Right hindlimb (tissue), 1 donor: ENCODE measurements around the gene BCAS4.
A peak's percentile ranks its signal among the peaks of the same experiment; 100 is the strongest.

ENCODE experiments used
- DNase-seq: peaks from one replicate; pipeline ENCODE4 v3.0.0-alpha.2; 2018

BCAS4 gene

DNA sequence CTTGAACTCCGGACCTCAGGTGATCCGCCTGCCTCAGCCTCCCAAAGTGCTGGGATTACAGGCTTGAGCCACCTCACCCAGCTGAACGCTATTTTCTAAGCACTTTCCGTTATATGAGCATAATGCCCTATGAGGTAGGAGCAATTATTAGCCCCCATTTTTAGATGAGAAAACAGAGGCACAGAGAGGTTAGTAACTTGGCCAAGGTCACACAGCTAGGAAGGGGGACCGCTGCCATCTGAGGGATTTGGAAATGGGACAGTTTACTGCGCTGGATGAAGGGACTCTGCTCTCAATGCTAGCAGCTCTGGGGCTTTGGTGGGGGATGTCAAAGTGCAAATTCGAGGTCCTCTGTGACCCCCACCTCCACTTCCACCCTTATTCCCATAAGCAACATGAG is 62.5 kb downstream of the BCAS4 start:
- DNase-seq = no peak

DNA sequence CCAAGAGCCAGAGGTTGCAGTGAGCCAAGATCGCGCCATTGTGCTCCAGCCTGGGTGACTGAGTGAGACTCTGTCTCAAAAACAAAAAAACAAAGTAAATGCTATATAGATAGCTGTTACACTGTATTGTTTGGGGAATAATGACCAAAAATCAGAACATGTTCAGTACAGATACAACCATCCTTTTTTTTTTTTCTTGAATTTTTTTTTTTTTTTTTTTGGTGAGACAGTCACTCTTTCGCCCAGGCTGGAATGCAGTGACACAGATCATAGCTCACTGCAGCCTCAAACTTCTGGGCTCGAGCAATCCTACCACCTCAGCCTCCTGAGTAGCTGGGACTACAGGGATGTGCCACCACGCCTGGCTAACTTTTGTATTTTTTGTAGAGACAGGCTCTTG is 63.7 kb downstream of the BCAS4 start:
- DNase-seq = no peak

DNA sequence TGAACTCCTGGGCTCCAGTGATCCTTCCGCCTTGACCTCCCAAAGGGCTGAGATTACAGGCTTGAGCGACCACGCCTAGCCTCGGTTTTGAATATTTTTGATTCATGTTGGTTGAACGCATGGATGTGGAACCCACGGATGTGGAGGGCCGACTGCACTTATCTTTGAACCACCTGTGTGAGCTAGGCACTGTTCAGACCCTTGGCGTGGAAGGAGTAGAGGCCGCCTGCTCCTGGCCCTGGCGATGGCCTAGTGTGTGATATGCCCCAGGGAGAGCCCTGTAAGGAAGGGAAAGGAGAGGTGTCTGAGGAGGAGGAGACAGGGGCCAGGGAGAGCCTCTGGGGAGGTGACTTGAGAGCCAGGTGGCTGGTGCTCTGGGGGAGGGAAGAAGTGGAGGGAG is 64.3 kb downstream of the BCAS4 start:
- no peak for DNase-seq

DNA sequence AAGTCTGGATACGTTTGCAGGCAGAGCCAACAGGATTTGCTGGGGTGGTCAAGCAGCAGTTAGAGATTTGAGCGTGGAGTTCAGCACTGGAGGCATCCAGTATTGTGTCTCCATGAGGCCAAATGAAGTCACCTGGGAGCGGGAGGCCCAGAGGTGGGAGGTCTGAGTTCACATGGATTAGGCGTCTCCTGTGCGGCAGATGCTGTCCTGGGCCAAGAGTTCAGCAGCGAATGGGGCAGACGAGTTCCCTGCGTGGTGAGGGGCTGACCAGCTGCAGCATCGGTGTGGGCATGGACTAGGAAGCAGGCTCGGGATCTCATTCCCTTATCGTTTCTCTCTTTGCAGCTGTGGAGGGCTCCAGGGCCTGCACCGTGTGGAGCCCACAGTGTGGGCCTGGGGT is 66.2 kb downstream of the BCAS4 start:
- no peak for DNase-seq

DNA sequence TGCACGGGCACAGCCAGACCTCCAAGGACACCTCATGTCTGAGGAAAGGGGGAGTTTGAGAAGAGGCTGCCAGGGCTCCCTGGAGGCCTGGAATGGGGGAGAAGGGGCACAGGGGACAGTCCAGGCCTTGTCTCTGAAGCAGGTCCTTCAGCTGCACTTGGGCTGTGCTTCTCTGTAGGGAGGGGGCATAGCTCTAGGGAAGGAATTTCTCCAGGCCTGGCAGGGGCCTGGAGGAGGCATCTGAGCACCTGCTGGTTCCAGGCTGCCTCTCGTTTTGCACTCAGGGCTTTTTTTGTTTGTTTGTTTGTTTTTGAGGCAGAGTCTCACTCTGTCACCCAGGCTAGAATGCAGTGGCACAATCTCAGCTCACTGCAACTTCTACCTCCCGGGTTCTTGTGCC is 67.7 kb downstream of the BCAS4 start:
- no peak for DNase-seq

DNA sequence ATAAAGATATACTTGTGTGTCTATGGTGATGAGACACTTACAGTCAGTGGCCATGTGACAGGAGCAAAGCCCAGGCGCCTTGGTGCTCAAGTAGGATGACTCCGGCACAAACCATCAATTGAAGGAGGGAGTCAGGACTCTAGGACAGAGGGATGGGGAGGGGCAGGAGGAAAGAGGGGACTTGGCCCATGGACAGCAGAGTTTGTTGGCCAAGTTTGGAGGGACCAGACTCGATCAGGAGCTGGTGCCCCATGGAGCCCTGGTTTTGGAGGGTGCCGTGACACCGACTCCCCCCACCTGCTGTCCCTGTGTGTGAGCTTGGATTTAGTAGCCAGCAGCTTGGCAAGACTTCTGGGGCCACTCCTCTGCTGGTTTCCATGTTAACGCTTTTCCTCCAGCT is 70.3 kb downstream of the BCAS4 start:
- DNase-seq = no peak

DNA sequence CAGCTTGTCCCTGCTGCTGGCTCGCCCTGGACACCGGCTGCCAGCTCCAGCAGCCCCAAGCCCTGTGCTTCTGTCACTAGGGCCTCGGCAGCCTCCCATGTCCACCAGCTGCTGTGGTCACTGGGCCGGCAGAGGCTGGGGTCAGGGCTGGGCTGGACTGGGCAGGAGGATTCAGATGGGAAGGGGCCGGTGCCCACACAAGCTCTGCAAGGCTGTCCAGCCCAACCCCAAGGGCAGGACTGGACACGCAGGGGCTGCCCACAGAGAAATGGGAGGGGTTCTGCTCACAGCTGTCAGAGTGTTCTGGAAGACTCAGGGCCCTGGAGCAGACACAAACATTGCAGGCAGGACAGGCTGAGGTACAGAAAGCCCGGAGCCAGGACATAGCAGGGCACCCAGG is 70.7 kb downstream of the BCAS4 start:
- no peak for DNase-seq

DNA sequence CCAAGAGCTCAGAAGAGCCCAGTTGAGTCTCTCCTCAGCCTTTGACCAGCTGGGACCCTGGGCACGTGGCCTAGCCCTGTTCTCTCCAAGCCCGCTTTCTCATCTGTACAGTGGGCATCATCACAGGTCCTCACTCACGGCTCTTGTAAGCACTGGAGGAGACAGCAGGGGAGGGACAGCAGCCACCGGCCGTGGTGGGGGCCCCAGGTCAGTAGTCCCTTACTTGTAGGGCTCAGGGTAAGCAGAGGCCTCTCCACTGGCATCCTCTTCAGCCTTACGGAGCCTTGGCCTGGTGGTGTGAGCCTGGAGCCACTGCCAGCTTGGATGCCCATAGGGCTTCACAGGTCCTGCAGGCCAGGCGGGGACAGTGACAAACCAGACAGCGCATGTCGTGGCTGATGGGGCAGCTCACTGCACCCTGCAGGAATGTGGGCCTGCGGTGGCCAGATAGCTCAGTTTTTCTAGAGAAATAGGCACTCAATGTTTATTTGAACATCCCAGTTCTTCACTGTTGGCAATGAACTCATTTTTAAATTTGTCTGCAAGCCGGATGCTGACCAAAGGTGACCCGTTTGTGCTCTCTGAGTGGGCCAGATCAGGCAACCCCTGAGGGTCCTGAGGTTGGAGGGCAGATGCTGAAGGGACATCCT is 71.3 kb downstream of the BCAS4 start:
- DNase-seq = no peak

DNA sequence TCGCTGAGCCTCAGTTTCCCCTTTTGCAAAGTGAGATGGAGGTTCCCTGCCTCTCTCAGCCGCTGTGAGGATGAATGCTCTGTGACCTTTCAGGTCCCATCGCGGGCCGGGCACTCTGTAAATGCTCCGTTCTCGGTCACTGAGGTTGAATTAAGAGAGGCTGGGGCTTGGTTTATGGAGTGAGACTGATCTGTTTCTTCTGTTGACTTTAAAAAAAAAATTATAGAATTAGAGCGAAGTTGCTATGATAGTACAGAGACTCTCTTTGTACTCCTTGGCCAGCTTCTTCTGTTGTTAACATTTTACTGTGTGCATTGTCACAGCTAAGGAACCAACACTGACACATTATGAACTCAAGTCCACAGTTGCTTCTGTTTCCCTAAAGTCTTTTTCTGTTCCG is 72.0 kb downstream of the BCAS4 start:
- no peak for DNase-seq

DNA sequence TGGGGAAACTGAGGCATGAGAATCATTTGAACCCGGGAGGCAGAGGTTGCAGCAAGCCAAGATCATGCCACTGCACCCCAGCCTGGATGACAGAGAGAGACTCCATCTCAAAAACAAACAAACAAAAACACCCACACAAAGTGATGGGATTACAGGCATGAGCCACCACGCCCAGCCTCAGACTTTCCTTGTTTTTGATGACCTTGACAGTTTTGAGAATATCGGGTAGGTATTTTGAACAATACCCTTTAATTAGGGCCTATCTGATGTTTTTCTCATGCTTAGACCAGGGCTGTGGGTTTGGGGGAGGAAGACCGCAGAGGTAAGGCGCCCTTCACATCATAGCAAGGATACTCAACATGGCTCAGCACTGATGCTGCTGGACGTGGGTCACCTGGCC is 72.9 kb downstream of the BCAS4 start:
- DNase-seq = no peak

DNA sequence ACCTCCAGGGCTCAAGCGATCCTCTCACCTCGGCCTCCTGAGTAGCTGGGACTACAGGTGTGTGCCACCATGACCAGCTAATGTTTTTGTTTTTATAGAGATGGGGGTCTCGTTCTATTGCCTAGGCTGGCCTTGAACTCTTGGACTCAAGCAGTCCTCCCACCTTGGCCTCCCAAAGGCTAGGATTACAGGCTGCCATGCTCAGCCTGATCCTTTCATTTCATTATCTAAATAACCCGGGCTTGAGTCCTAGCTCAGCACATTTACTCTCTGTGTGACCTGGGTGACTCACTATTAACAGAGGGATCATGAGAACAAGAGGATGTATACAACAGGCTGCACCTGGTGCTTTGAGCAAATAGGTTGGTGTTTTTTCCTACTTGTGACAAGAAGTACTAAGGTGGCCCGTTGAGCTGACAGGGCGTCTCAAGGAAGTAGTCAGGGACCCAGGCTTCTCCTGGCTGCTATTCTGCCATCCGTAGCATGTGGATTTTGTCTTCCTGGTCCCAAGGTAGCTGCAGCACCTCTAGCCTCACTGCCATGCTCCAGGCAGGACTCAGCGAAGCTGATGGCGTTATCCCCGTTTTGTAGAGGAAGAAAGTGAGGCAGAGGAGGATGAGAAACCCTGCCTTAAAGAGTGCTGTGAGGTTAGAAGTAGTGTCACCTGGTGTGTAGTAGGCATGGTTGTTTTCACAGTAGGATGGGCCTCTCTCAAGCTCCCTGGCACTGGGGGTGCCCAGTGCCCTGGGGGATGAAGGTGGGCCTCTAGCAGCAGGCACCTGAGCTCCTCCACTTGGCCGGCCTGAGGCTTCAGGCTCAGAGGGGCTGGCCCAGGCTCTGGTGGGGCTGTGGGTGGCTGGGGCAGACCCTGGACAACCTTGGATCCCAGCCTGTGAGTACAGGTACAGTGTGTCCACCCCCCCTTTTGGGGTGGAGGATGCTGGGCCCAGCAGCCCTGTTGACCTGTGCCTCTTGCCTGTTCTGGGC is 73.9 kb downstream of the BCAS4 start:
- DNase-seq = no peak

DNA sequence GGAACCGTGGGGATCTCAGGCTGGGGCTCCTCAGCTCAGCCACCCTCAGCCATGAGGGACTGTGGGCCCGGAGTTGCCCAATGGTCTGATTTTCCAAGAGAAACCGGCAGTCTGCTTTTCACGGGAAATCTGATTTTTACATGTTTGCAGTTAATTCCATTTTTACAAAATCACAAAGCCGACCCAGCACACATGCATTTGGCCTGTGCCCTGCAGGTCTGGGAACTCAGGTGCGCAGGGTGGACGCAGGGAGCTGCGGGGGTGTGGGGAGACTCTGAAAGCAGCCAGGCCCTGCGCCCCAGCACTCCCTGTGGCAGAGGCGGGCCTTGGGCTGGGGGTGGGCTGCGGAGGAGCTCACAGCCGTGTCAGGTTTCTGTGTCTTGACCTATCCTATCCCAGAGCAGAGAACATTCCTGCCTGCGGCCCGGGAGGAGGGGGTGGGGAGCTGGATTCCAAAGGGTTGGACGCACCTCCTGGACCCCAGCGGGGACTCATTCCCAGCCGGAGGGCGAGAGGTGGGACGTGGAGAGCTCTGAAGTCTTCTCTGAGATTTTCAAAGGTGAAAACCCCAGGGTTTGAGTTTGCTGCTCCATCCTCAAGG is 75.8 kb downstream of the BCAS4 start:
- peak; percentile 73 for DNase-seq

DNA sequence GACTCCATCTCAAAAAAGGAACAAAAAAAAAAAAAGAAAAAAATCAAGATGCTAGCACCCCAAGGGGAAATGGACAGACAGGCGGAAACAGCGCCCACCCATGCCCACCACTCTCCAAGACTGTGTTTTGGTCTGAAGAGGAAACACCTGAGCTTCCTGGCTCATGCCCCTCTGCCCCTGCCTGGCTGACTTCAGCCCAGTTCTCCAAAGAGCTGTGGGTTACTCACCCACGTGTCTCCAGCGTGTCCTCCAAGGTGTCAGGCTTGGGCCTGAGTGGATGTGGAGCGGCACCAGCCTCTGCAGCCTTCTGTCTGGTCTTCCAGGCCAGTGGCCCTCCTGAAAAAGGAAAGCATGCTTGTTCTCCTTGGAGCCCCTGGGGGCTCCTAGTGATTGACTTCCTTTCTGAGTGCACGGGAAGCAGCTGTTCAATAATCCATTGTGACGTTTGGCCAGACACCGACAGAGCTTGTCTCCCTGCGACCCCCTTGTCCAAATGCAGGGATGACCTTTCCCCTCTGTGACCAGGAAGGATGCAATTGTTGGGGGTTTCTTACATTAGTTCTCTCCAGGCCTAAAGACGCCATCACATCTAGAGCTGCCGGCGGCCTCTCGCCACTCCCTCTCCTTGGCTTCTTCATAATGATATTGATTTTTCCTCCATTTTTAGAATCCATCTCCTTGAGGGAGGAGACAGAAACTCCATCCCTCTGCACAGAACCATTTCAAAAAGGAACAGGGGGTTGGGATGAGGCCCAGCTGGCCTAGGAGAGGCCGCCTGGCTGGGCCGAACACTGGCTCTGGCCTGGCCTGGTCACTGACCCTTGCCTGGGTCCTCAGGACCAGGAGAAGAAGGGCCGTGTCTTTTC is 77.9 kb downstream of the BCAS4 start:
- DNase-seq = no peak

DNA sequence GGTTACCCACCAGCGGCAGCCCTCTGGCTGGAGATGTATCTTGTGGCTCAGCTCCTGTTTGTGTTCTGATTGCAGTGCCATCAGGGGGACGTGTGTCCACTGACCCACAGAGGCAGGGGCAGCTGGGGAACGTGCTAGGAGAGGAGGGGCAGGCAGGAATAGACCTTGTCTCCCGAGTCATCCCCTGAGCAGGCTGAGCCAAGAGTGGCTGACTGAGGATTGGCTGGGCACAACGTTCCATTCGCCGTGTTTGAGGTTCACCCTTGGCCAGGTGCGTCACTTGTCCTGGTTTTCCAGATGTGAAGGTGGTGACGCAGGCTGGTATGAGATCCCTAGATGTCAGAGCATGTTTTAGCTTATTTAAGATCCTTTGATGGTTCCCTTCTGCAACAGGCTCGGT is 78.7 kb downstream of the BCAS4 start:
- no peak for DNase-seq

DNA sequence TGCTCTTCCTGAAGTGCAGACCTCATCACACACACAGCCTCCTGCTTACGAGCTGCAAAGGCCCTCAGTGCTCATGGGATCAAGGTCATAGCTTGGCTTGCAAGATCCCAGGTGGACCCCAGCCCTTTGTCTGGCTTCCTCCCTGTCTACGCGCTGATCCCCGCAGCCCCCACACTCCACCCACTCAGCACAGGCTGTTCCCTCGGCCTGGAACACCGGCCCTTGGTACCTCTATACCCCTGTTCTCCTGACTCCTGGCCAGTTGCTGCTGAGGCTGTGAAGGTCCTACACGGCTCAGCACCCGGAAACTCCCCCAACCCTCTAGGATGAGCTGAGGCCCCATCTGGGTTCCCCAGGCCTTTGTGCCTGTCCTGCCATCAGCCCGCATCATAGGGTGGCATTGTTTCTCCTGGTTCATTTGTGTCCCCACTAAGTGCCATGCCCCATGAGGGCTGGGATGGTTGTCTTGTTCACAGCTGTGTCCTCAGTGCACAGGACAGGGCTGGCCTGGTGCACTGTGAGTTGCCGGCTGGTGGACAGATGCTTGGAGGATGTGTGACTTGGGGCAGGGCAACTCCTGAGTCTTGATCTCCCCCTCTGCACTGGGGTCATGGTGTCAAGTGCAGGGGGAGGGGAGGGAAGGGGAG is 79.4 kb downstream of the BCAS4 start:
- DNase-seq = no peak

DNA sequence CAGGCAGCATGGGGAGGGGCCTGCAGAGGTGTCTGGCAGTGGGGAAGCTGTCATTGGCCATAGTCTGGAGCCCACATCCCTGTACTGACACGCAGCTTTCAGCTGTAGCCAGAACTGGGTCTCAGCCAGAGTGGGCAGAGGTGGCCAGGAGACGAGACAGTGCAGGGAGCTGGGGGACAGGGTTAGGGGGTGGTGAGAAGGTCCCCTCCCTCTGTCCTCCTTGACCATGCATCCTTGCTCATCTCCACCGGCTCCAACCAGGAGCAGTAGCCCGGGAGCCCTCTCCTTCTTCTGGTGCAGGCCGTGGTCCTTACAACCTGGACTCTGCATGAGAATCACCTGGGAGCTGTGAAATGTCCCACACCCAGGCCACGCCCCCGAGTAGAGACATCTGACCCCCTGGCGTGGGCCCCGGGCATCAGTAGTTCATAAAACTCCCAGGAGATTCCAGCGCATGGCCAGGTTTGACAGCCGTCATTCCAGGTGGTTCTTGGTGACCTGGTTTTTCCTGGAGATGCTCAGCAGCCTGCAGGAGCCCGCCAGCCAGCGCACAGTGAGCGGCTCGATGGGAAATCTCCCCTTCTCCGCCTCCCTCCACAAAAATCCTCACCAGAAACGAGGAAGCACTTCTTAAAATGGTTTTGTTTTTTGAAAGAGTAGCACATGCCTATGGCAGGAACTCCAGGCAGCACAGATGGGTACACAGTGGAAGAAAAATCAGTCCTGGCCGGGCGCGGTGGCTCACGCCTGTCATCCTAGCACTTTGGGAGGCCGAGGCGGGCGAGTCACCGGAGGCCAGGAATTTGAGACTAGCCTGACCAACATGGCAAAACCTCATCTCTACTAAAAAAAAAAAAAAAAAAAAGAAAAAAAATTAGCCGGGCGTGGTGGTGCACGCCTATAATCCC is 80.2 kb downstream of the BCAS4 start:
- no peak for DNase-seq

DNA sequence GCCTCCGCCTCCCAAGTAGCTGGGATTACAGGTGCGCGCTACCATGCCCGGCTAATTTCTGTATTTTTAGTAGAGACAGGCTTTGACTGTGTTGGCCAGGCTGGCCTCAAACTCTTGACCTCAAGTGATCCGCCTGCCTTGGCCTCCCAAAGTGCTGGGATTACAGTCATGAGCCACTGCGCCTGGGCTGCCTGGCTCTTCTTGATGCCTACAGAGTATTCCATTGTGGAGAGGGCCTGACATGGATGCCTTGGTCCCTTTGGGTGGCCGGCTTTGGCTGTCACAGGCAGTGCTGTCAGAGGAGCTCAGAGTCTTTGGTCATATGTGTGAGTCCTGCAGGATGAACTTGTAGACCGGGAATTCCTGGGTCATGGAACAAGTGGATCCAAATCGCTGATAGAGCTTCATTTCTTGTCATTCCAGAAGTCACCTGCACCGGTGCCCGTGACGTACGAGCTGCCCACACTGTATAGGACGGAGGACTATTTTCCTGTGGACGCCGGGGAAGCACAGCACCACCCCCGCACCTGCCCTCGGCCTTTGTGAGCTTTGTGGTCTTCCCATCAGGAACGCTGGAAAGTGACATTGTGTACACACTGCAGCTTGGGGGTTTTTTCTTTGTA is 81.3 kb downstream of the BCAS4 start:
- DNase-seq = no peak

DNA sequence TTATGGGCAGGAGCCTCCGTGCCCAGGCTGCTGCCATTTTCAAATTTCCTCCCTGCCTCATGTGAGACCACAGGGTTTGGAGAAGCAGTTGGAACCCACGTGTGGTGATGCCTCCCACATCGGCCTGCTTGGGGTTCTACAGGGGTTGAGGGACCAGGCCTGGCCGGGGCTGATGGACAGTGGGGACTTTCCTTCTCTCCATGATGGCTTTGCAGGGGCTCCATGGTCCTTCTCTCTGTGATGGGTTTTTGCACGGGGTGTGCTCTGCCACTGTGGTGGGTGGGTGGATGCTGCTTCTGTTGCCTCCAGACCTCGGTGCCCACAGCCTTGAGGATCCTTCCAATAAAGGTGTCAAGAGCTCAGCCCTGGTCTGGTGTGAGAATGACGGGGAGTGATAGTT is 82.0 kb downstream of the BCAS4 start:
- no peak for DNase-seq

DNA sequence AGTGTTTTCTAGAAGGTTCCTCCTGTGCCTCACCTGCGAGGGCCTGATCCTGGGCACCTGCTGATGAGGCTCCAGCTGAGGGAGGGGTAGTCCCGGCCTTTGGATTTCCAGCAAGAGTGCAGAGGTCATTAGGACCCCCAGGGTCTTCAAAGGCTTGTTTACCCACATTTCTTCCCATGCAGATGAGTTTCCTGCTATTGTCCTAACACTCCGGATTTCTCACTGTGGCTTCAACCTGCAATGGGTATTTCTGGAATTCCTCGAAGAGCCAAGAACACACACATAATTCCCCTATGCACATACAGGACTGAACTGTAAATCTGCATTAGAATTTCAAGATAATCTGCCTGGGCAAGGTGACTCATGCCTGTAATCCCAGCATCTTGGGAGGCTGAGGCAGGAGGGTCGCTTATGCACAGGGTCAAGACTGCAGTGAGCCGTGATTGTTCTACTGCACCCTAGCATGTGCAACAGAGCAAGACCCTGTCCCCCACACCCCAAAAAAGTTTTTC is 82.4 kb downstream of the BCAS4 start:
- DNase-seq = no peak
